Neural cell (in vitro differentiated cells): Measurements from ENCODE around the gene INSIG2. TPM values are rescaled to one million over a fixed set of nuclear protein-coding genes. Genes with fewer than 3 reads are reported as not detected.

ENCODE experiments used
- H2AFZ ChIP-seq: fragments of 200-600, 300-800 bp; sonication (generic), shearing (Covaris generic); 2 replicates; pipeline ENCODE4 v1.6.0; 2014; ENCODE audit warnings: low read depth, mild to moderate bottlenecking, antibody characterized with exemption, low read length, moderate library complexity
- H3F3A ChIP-seq: fragments of 200-600 bp; shearing (Covaris generic); 2 replicates; pipeline ENCODE4 v1.6.1; 2016; ENCODE audit warnings: mild to moderate bottlenecking, moderate library complexity, mixed read lengths, antibody characterized with exemption, low read length; ENCODE audit not compliant: insufficient read depth, poor library complexity, severe bottlenecking
- H3K27ac ChIP-seq: fragments of 200-600, 300-800 bp; sonication (generic), shearing (Covaris generic); 2 replicates; pipeline ENCODE4 v1.5.1; 2014; ENCODE audit warnings: mild to moderate bottlenecking, low read length, moderate library complexity
- H3K27me3 ChIP-seq: fragments of 300-800, 200-600 bp; sonication (generic), shearing (Covaris generic); 2 replicates; pipeline ENCODE4 v1.6.0; 2014; ENCODE audit warnings: mild to moderate bottlenecking, low read depth, low read length, moderate library complexity; ENCODE audit not compliant: insufficient read depth
- H3K36me3 ChIP-seq: fragments of 300-800, 200-600 bp; sonication (generic), shearing (Covaris generic); 2 replicates; pipeline ENCODE4 v1.5.1; 2014; ENCODE audit warnings: mild to moderate bottlenecking, antibody characterized with exemption, low read length, moderate library complexity; ENCODE audit not compliant: insufficient read depth
- H3K4me2 ChIP-seq: fragments of 300-800, 200-600 bp; sonication (generic), shearing (Covaris generic); 2 replicates; pipeline ENCODE4 v1.6.0; 2014; ENCODE audit warnings: mild to moderate bottlenecking, low read length
- H3K4me3 ChIP-seq: fragments of 300-800, 200-600 bp; sonication (generic), shearing (Covaris generic); 2 replicates; pipeline ENCODE4 v1.5.1; 2014; ENCODE audit warnings: mild to moderate bottlenecking, low read length, moderate library complexity
- H3K79me2 ChIP-seq: fragments of 200-600 bp; shearing (Covaris generic); replicated peaks from 2 replicates; pipeline ENCODE4 v1.6.0; 2014; ENCODE audit warnings: mild to moderate bottlenecking, low read length, moderate library complexity; ENCODE audit not compliant: insufficient read depth
- H3K9ac ChIP-seq: fragments of 300-800, 200-600 bp; sonication (generic), shearing (Covaris generic); 2 replicates; pipeline ENCODE4 v1.6.1; 2016; ENCODE audit warnings: mild to moderate bottlenecking, low read length, mixed read lengths
- H3K9me2 ChIP-seq: fragments of 200-600 bp; shearing (Covaris generic); 2 replicates; pipeline ENCODE4 v1.6.1; 2016; ENCODE audit warnings: mild to moderate bottlenecking, low read length, mixed read lengths; ENCODE audit not compliant: insufficient read depth
- H3K9me3 ChIP-seq: fragments of 200-600, 300-800 bp; sonication (generic), shearing (Covaris generic); 2 replicates; pipeline ENCODE4 v1.6.1; 2016; ENCODE audit warnings: mild to moderate bottlenecking, mixed run types, low read length, moderate library complexity, mixed read lengths
- H4K20me1 ChIP-seq: fragments of 200-600 bp; shearing (Covaris generic); 2 replicates; pipeline ENCODE4 v1.6.1; 2016; ENCODE audit warnings: mild to moderate bottlenecking, mixed run types; ENCODE audit not compliant: insufficient read depth
- CTCF ChIP-seq: fragments of 450-650 bp; IDR thresholded peaks from 2 replicates; pipeline ENCODE4 v1.5.1; 2014; ENCODE audit warnings: antibody characterized with exemption, mild to moderate bottlenecking, moderate library complexity; ENCODE audit not compliant: poor library complexity, severe bottlenecking
- EP300 ChIP-seq: fragments of 450-650 bp; conservative IDR thresholded peaks from 2 replicates; pipeline ENCODE4 v1.6.1; 2014; ENCODE audit warnings: antibody characterized with exemption, mild to moderate bottlenecking, moderate library complexity; ENCODE audit not compliant: poor library complexity, severe bottlenecking
- EZH2 ChIP-seq: fragments of 200-600, 300-800 bp; shearing (Covaris generic), sonication (generic); IDR thresholded peaks from 2 replicates; pipeline ENCODE4 v1.6.1; 2014; ENCODE audit warnings: antibody characterized with exemption, low read length, borderline replicate concordance, mild to moderate bottlenecking; ENCODE audit not compliant: insufficient read depth, poor library complexity, severe bottlenecking
- MXI1 ChIP-seq: fragments of 450-650 bp; conservative IDR thresholded peaks from 2 replicates; pipeline ENCODE4 v1.6.1; 2014; ENCODE audit warnings: antibody characterized with exemption, mild to moderate bottlenecking; ENCODE audit not compliant: poor library complexity, severe bottlenecking
- POLR2AphosphoS5 ChIP-seq: IDR thresholded peaks from 2 replicates; pipeline ENCODE4 v1.6.1; 2012
- RAD21 ChIP-seq: fragments of 450-650 bp; conservative IDR thresholded peaks from 2 replicates; pipeline ENCODE4 v1.6.1; 2014; ENCODE audit warnings: antibody characterized with exemption, mild to moderate bottlenecking, moderate library complexity
- REST ChIP-seq: IDR thresholded peaks from 2 replicates; pipeline ENCODE4 v1.6.1; 2012; ENCODE audit warnings: borderline replicate concordance
- SMC3 ChIP-seq: fragments of 450-650 bp; conservative IDR thresholded peaks from 2 replicates; pipeline ENCODE4 v1.6.1; 2014; ENCODE audit warnings: antibody characterized with exemption, mild to moderate bottlenecking, moderate library complexity; ENCODE audit not compliant: poor library complexity
- TAF1 ChIP-seq: IDR thresholded peaks from 2 replicates; pipeline ENCODE4 v1.6.1; 2012; ENCODE audit warnings: low read depth
- polyA plus RNA-seq: library from polyadenylated mRNA; depleted of rRNA; stranded (reverse); fragments of >200 nt; gene quantifications from 2 replicates; pipeline ENCODE4 v1.2.3, GENCODE V29; 2014

The INSIG2 gene
- polyA plus RNA-seq, 1 donor from 2014 or later = 30.3 TPM

- no peaks in the 10 kb centered on the region for H3K9me3 ChIP-seq
- no peak overlapping the region for H3K4me2 ChIP-seq
- H3K4me3 ChIP-seq = no peak overlapping the region
- no peaks in the 10 kb centered on the region for H3K9me2 ChIP-seq
- H3F3A ChIP-seq = no peaks in the 10 kb centered on the region
- H4K20me1 ChIP-seq = no peaks in the 10 kb centered on the region
- no peak overlapping the region for H3K9ac ChIP-seq
- H3K27me3 ChIP-seq = no peaks in the 10 kb centered on the region
- H3K36me3 ChIP-seq = no peaks in the 10 kb centered on the region
- no peak overlapping the region for H2AFZ ChIP-seq
- H3K79me2 ChIP-seq = no peaks in the 10 kb centered on the region
- H3K27ac ChIP-seq = no peak overlapping the region
- TF ChIP-seq REST (no peak), RAD21 (no peak), CTCF (no peak), SMC3 (no peak), EZH2 (no peak), EP300 (no peak), TAF1 (no peak), MXI1 (no peak), POLR2AphosphoS5 (no peak)
Measured at GRCh38 chr2:118097657-118098056, 9.4 kb downstream of the INSIG2 start.

- Histone ChIP-seq H3K36me3 (no peaks in the 10 kb centered on the region), H3K27me3 (no peaks in the 10 kb centered on the region), H3K4me2 (no peak overlapping the region), H4K20me1 (no peaks in the 10 kb centered on the region), H3K9me2 (no peaks in the 10 kb centered on the region), H3K9ac (no peak overlapping the region), H3K4me3 (no peak overlapping the region), H3K79me2 (no peaks in the 10 kb centered on the region), H2AFZ (no peak overlapping the region), H3K9me3 (no peaks in the 10 kb centered on the region), H3K27ac (no peak overlapping the region), H3F3A (no peaks in the 10 kb centered on the region)
- TF ChIP-seq EZH2 (no peak), CTCF (no peak), SMC3 (no peak), MXI1 (no peak), RAD21 (no peak), TAF1 (no peak), POLR2AphosphoS5 (no peak)
Measured at GRCh38 chr2:118098307-118099030, 10.2 kb downstream of the INSIG2 start.
